Activated B cell treated with CpG ODN at 0.5 μM for 24 hours (primary cell): ENCODE measurements around the gene CTRB1. TPM values are rescaled to one million over a fixed set of nuclear protein-coding genes. Genes with fewer than 3 reads are reported as not detected.

Source experiments
- ATAC-seq: fragments of 200-7000 bp; cut with Tn5 transposase; one replicate; pipeline ENCODE4 v1.10.0; 2021; ENCODE audit warnings: low read depth, mild to moderate bottlenecking, moderate library complexity
- CTCF ChIA-PET: fragments of 350-600 bp; sonication (Branson Sonifier 250); formaldehyde crosslinking; loops from one replicate; lab custom pipeline; 2021; ENCODE audit warnings: antibody characterized with exemption; lab: Charles Lee
- POLR2A ChIA-PET: fragments of 350-600 bp; sonication (Branson Sonifier 250); formaldehyde crosslinking; loops from one replicate; lab custom pipeline; 2021; ENCODE audit warnings: antibody characterized with exemption; lab: Charles Lee
- DNase-seq: peaks from one replicate; pipeline ENCODE4 v3.0.0; 2022
- H3K27ac Mint-ChIP-seq: one replicate; pipeline ENCODE4 v1.8.0; 2020; ENCODE audit warnings: mixed read lengths
- H3K27me3 Mint-ChIP-seq: one replicate; pipeline ENCODE4 v1.8.0; 2021; ENCODE audit warnings: mixed read lengths
- H3K36me3 Mint-ChIP-seq: one replicate; pipeline ENCODE4 v1.8.0; 2021; ENCODE audit warnings: low read depth, mixed read lengths
- H3K4me1 Mint-ChIP-seq: one replicate; pipeline ENCODE4 v1.8.0; 2021; ENCODE audit warnings: mixed read lengths
- H3K4me3 Mint-ChIP-seq: one replicate; pipeline ENCODE4 v1.8.0; 2020; ENCODE audit warnings: mild to moderate bottlenecking, mixed read lengths
- H3K9me3 Mint-ChIP-seq: one replicate; pipeline ENCODE4 v1.8.0; 2020; ENCODE audit warnings: mixed read lengths
- intact Hi-C: fragments of 100-400 bp; cut with micrococcal nuclease; formaldehyde crosslinking; loops from one replicate; pipeline ENCODE4 v1.15.1; 2024
- total RNA-seq: library from RNA; stranded (reverse); gene quantifications from 2 replicates; pipeline ENCODE4 v1.2.3, GENCODE V29; 2022
- TF ChIP-seq, protein P1 (sequence below): fragments of 200-600 bp; IDR thresholded peaks from one replicate; pipeline ENCODE4 v1.8.0; 2022; ENCODE audit warnings: antibody characterized with exemption, mild to moderate bottlenecking

CTRB1 gene
- total RNA-seq, 1 donor from 2014 or later, result not detected

DNA sequence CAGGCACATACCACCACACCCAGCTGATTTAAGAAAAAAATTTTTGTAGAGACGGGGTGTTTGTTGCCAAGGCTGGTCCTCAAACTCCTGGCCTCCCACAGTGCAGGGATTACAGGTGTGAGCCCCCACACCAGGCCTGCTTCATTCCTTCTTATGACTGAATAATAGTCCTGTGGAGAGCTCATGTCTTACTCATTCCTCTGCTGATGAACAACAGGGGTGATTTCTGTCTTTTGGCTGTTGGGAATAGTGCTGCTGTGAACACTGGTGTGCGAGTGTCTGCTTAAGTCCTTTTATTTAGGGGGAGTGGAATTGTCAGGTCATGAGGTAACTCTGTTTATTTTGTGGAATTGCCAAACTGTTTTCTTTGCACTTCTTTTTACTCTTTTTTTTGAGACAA is 2.7 kb upstream of the CTRB1 start:
- TF ChIP-seq, protein P1, sequence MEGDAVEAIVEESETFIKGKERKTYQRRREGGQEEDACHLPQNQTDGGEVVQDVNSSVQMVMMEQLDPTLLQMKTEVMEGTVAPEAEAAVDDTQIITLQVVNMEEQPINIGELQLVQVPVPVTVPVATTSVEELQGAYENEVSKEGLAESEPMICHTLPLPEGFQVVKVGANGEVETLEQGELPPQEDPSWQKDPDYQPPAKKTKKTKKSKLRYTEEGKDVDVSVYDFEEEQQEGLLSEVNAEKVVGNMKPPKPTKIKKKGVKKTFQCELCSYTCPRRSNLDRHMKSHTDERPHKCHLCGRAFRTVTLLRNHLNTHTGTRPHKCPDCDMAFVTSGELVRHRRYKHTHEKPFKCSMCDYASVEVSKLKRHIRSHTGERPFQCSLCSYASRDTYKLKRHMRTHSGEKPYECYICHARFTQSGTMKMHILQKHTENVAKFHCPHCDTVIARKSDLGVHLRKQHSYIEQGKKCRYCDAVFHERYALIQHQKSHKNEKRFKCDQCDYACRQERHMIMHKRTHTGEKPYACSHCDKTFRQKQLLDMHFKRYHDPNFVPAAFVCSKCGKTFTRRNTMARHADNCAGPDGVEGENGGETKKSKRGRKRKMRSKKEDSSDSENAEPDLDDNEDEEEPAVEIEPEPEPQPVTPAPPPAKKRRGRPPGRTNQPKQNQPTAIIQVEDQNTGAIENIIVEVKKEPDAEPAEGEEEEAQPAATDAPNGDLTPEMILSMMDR, result no peak
- Mint-ChIP-seq H3K9me3 (no peaks in the 10 kb centered on the region), H3K36me3 (no peaks in the 10 kb centered on the region), H3K4me3 (no peak overlapping the region), H3K27ac (no peak overlapping the region), H3K4me1 (peaks cover 11% of the 10 kb centered on the region), H3K27me3 (peaks cover 8% of the 10 kb centered on the region)
- ChIA-PET CTCF (interaction anchor here (1.0 to 3.6 kb wide), 2 partner anchors 16 to 164 kb away, joined by 5 to 12 read pairs; no protein-coding TSS in a partner anchor), POLR2A (no interaction called here)
- no peak for ATAC-seq
- no peak for DNase-seq
- intact Hi-C loops, result loop anchor here (5.0 kb wide), 1 partner anchor 166 kb away; no protein-coding TSS in a partner anchor

DNA sequence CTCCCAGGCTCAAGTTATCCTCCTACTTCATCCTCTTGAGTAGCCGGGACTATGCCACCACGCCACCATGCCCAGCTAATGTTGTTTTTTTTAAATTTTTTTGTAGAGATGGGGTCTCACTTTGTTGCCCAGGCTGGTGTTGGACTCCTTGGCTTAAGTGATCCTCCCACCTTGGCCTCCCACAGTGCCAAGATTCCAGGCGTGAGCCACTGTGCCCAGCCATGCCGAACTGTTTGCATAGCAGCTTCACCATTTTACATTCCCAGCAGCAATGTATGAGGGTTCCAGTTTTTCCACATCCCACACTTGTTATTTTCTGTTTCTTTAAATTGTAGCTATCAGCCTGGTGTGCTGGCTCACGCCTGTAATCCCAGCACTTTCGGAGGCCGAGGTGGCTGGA is 2.2 kb upstream of the CTRB1 start:
- POLR2A ChIA-PET, result interaction anchor here (0.7 kb wide), 1 partner anchor 26 kb away, joined by 4 read pairs; no protein-coding TSS in a partner anchor
- CTCF ChIA-PET, result interaction anchor here (1.0 to 3.6 kb wide), 2 partner anchors 17 to 163 kb away, joined by 5 to 12 read pairs; no protein-coding TSS in a partner anchor
- TF ChIP-seq, protein P1, result no peak

DNA sequence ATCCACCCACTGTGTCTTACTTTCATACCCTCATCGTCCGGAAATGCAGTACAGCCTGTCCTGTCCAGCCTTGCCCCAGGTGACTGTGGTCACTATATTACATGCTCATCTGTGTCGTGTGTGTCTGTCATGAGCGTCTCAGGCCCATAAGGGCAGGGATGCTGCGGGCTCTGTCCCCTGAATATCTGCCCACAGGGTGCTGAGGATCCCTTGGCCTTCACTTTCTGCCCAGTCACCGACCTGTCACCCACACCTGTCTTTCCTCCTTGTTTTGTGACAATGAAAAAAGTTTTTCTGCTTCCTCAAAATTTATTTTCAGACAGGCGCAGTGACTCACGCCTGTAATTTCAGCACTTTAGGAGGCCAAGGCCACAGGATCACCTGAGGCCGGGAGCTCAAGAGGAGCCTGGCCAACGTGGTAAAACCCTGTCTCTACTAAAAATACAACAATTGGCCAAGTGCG is 1.4 kb upstream of the CTRB1 start:
- CTCF ChIA-PET, result interaction anchor here (3.6 kb wide), 1 partner anchor 18 kb away, joined by 12 read pairs; no protein-coding TSS in a partner anchor
- TF ChIP-seq, protein P1, result no peak
- Mint-ChIP-seq H3K36me3 (no peaks in the 10 kb centered on the region), H3K27ac (no peak overlapping the region), H3K4me3 (no peak overlapping the region), H3K27me3 (peaks cover 10% of the 10 kb centered on the region), H3K4me1 (peaks cover 11% of the 10 kb centered on the region), H3K9me3 (no peaks in the 10 kb centered on the region)
- intact Hi-C loops, result loop anchor here (5.0 kb wide), 1 partner anchor 165 kb away; no protein-coding TSS in a partner anchor
- POLR2A ChIA-PET, result interaction anchor here (1.0 kb wide), 1 partner anchor 18 kb away, joined by 3 read pairs; no protein-coding TSS in a partner anchor
- DNase-seq (no peak), ATAC-seq (no peak)

More for the DNA sequence above, 2.2 kb upstream of the CTRB1 start:
- H3K9me3 Mint-ChIP-seq, result no peaks in the 10 kb centered on the region
- peaks cover 11% of the 10 kb centered on the region for H3K4me1 Mint-ChIP-seq
- intact Hi-C loops, result loop anchor here (5.0 kb wide), 1 partner anchor 166 kb away; no protein-coding TSS in a partner anchor
- H3K27me3 Mint-ChIP-seq, result peaks cover 8% of the 10 kb centered on the region
- ATAC-seq (no peak), DNase-seq (no peak)
- H3K36me3 Mint-ChIP-seq, result no peaks in the 10 kb centered on the region
- no peak overlapping the region for H3K4me3 Mint-ChIP-seq
- H3K27ac Mint-ChIP-seq, result no peak overlapping the region

DNA sequence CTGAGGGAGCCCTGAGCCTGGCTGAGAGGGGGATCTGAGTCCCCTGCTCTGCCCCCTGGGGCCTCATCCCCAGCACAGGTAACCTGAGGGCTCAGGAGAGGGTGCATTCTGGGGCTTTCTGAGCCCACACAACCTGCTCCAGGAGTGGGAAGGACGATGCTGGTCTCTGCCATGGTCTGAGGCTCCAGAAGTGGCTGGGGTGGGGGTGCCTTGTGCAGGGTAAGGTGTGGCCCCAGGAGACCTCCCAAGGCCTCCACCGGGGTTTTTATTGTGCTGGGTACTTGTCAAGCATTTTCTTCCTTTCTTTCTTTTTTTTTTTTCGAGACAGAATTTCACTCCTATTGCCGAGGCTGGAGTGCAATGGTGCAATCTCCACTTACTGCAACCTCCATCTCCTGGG is 300 bp downstream of the CTRB1 start:
- ATAC-seq, result no peak
- TF ChIP-seq, protein P1, result no peak
- POLR2A ChIA-PET, result interaction anchor here (1.1 kb wide), 1 partner anchor 20 kb away, joined by 3 read pairs; no protein-coding TSS in a partner anchor
- CTCF ChIA-PET, result interaction anchor here (3.3 kb wide), 1 partner anchor 19 kb away, joined by 16 read pairs; no protein-coding TSS in a partner anchor
- peaks cover 11% of the 10 kb centered on the region for H3K4me1 Mint-ChIP-seq
- intact Hi-C loops, result loop anchor here (2.0 to 5.0 kb wide), 3 partner anchors 66 to 432 kb away; no protein-coding TSS in a partner anchor
- no peaks in the 10 kb centered on the region for H3K36me3 Mint-ChIP-seq
- H3K9me3 Mint-ChIP-seq, result no peaks in the 10 kb centered on the region
- no peak overlapping the region for H3K27ac Mint-ChIP-seq
- DNase-seq, result no peak
- H3K4me3 Mint-ChIP-seq, result no peak overlapping the region
- H3K27me3 Mint-ChIP-seq, result peaks cover 5% of the 10 kb centered on the region

DNA sequence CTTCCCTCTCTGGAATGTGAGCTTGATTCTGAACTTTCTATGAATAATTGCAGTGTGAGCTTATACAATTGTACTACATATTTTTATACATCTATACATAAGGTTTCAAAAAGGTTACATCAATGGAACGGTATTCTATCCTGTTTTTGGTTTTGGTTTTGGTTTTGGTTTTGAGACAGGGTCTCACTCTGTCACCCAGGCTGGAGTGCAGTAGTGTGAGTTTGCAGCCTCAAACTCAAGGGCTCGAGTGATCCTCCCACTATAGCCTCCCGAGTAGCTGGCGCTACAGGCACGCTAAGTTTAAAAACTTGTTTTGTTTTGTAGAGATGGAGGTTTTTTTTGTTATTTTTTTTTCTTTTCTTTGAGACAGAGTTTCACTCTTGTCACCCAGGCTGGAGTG is 1.1 kb downstream of the CTRB1 start:
- H3K4me1 Mint-ChIP-seq, result peaks cover 11% of the 10 kb centered on the region
- H3K27me3 Mint-ChIP-seq, result peaks cover 10% of the 10 kb centered on the region
- TF ChIP-seq, protein P1, result no peak
- peak overlapping the region; percentile 70 for H3K4me3 Mint-ChIP-seq
- CTCF ChIA-PET, result interaction anchor here (3.3 kb wide), 1 partner anchor 20 kb away, joined by 16 read pairs; no protein-coding TSS in a partner anchor
- DNase-seq (no peak), ATAC-seq (peak; percentile 56)
- H3K9me3 Mint-ChIP-seq, result no peaks in the 10 kb centered on the region
- H3K36me3 Mint-ChIP-seq, result no peaks in the 10 kb centered on the region
- H3K27ac Mint-ChIP-seq, result peak overlapping the region; percentile 63
- intact Hi-C loops, result loop anchor here (2.0 to 5.0 kb wide), 4 partner anchors 19 to 431 kb away; no protein-coding TSS in a partner anchor
- POLR2A ChIA-PET, result interaction anchor here (1.1 kb wide), 1 partner anchor 21 kb away, joined by 3 read pairs; no protein-coding TSS in a partner anchor
